Cerebellar cortex (tissue), 1 donor: ENCODE measurements around the gene BCAS4.

ENCODE experiments used
- DNase-seq: peaks from one replicate; pipeline ENCODE4 v3.0.0-alpha.2; 2015; ENCODE audit warnings: low spot score

The BCAS4 gene

DNA sequence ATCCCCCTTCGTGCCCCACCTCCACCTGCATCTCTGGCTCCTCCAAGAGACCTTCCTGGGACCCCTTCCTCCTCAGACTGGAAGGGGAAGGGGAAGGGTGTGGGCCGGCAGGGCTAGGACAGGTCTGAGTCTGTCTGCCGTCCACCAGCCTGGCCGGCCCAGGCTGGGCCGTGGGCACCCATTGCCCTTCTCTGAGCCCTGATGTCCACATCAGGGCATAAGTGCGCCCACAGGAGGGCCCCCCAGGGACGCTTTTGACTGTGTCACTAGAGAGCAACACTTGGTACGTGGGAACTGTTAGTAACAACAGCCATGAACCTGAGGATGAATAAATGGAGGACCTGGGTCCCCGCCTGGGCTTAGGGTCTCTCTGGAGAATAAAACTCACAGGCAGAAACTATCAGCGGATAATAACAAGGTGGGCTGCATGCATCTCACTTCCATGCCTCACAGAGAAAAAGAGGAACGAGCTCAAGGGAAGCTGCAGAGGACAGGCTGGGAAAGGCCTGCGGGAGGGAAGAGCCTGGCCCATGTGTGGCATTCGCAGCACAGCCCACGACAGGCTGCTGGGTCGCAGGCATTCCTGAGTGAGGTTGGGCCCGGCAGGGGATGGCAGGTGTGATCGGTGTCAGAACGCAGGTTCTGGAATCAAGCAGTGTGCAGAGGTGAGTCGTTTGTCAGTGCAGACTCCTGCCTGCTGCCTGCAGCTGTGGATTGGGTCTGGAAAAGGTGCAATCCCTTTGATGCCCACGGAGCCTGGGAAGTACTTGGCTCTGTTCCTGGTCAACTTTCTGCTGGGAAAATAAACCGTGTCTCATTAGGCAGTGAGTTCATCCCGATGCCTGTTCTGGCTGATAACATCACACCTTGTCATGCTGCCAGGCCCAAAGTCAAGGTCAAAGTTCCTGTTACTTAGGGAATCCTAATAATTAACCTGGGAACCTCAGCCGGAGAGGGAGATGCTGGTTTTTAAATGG lies 60.9 kb downstream of the BCAS4 start:
- no peak for DNase-seq

DNA sequence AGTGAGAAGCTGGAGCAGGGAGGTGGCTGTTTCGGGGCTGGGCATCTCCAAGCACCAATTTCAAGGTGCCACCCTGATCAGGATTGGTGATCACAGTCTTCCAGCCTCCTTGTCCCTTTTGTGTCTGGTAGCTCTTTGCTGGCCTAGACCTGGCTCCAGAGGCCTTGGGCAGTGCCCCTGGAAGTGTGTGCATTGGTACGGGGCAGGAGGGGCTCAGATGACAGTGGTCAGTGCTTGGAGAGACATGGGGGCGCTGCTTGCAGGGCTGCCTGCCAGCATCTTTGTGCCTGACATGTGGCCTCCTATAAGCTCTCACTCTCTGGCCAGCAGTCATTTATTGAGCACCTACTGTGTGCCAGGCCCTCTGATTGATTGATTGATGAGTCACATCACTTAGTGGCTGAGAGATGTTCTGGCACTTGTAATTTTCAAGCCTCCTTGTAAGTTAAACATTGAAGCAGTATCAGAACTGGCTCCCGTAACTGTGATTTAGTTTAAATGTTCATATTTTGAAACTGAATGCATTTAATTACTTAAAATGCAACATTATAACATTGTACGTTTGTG lies 61.7 kb downstream of the BCAS4 start:
- no peak for DNase-seq

DNA sequence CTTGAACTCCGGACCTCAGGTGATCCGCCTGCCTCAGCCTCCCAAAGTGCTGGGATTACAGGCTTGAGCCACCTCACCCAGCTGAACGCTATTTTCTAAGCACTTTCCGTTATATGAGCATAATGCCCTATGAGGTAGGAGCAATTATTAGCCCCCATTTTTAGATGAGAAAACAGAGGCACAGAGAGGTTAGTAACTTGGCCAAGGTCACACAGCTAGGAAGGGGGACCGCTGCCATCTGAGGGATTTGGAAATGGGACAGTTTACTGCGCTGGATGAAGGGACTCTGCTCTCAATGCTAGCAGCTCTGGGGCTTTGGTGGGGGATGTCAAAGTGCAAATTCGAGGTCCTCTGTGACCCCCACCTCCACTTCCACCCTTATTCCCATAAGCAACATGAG lies 62.5 kb downstream of the BCAS4 start:
- no peak for DNase-seq

DNA sequence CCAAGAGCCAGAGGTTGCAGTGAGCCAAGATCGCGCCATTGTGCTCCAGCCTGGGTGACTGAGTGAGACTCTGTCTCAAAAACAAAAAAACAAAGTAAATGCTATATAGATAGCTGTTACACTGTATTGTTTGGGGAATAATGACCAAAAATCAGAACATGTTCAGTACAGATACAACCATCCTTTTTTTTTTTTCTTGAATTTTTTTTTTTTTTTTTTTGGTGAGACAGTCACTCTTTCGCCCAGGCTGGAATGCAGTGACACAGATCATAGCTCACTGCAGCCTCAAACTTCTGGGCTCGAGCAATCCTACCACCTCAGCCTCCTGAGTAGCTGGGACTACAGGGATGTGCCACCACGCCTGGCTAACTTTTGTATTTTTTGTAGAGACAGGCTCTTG lies 63.7 kb downstream of the BCAS4 start:
- DNase-seq, result no peak

DNA sequence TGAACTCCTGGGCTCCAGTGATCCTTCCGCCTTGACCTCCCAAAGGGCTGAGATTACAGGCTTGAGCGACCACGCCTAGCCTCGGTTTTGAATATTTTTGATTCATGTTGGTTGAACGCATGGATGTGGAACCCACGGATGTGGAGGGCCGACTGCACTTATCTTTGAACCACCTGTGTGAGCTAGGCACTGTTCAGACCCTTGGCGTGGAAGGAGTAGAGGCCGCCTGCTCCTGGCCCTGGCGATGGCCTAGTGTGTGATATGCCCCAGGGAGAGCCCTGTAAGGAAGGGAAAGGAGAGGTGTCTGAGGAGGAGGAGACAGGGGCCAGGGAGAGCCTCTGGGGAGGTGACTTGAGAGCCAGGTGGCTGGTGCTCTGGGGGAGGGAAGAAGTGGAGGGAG lies 64.3 kb downstream of the BCAS4 start:
- DNase-seq, result no peak

DNA sequence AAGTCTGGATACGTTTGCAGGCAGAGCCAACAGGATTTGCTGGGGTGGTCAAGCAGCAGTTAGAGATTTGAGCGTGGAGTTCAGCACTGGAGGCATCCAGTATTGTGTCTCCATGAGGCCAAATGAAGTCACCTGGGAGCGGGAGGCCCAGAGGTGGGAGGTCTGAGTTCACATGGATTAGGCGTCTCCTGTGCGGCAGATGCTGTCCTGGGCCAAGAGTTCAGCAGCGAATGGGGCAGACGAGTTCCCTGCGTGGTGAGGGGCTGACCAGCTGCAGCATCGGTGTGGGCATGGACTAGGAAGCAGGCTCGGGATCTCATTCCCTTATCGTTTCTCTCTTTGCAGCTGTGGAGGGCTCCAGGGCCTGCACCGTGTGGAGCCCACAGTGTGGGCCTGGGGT lies 66.2 kb downstream of the BCAS4 start:
- no peak for DNase-seq

DNA sequence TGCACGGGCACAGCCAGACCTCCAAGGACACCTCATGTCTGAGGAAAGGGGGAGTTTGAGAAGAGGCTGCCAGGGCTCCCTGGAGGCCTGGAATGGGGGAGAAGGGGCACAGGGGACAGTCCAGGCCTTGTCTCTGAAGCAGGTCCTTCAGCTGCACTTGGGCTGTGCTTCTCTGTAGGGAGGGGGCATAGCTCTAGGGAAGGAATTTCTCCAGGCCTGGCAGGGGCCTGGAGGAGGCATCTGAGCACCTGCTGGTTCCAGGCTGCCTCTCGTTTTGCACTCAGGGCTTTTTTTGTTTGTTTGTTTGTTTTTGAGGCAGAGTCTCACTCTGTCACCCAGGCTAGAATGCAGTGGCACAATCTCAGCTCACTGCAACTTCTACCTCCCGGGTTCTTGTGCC lies 67.7 kb downstream of the BCAS4 start:
- DNase-seq, result no peak

DNA sequence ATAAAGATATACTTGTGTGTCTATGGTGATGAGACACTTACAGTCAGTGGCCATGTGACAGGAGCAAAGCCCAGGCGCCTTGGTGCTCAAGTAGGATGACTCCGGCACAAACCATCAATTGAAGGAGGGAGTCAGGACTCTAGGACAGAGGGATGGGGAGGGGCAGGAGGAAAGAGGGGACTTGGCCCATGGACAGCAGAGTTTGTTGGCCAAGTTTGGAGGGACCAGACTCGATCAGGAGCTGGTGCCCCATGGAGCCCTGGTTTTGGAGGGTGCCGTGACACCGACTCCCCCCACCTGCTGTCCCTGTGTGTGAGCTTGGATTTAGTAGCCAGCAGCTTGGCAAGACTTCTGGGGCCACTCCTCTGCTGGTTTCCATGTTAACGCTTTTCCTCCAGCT lies 70.3 kb downstream of the BCAS4 start:
- no peak for DNase-seq

DNA sequence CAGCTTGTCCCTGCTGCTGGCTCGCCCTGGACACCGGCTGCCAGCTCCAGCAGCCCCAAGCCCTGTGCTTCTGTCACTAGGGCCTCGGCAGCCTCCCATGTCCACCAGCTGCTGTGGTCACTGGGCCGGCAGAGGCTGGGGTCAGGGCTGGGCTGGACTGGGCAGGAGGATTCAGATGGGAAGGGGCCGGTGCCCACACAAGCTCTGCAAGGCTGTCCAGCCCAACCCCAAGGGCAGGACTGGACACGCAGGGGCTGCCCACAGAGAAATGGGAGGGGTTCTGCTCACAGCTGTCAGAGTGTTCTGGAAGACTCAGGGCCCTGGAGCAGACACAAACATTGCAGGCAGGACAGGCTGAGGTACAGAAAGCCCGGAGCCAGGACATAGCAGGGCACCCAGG lies 70.7 kb downstream of the BCAS4 start:
- no peak for DNase-seq

DNA sequence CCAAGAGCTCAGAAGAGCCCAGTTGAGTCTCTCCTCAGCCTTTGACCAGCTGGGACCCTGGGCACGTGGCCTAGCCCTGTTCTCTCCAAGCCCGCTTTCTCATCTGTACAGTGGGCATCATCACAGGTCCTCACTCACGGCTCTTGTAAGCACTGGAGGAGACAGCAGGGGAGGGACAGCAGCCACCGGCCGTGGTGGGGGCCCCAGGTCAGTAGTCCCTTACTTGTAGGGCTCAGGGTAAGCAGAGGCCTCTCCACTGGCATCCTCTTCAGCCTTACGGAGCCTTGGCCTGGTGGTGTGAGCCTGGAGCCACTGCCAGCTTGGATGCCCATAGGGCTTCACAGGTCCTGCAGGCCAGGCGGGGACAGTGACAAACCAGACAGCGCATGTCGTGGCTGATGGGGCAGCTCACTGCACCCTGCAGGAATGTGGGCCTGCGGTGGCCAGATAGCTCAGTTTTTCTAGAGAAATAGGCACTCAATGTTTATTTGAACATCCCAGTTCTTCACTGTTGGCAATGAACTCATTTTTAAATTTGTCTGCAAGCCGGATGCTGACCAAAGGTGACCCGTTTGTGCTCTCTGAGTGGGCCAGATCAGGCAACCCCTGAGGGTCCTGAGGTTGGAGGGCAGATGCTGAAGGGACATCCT lies 71.3 kb downstream of the BCAS4 start:
- DNase-seq, result no peak

DNA sequence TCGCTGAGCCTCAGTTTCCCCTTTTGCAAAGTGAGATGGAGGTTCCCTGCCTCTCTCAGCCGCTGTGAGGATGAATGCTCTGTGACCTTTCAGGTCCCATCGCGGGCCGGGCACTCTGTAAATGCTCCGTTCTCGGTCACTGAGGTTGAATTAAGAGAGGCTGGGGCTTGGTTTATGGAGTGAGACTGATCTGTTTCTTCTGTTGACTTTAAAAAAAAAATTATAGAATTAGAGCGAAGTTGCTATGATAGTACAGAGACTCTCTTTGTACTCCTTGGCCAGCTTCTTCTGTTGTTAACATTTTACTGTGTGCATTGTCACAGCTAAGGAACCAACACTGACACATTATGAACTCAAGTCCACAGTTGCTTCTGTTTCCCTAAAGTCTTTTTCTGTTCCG lies 72.0 kb downstream of the BCAS4 start:
- DNase-seq, result no peak

DNA sequence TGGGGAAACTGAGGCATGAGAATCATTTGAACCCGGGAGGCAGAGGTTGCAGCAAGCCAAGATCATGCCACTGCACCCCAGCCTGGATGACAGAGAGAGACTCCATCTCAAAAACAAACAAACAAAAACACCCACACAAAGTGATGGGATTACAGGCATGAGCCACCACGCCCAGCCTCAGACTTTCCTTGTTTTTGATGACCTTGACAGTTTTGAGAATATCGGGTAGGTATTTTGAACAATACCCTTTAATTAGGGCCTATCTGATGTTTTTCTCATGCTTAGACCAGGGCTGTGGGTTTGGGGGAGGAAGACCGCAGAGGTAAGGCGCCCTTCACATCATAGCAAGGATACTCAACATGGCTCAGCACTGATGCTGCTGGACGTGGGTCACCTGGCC lies 72.9 kb downstream of the BCAS4 start:
- DNase-seq, result no peak

DNA sequence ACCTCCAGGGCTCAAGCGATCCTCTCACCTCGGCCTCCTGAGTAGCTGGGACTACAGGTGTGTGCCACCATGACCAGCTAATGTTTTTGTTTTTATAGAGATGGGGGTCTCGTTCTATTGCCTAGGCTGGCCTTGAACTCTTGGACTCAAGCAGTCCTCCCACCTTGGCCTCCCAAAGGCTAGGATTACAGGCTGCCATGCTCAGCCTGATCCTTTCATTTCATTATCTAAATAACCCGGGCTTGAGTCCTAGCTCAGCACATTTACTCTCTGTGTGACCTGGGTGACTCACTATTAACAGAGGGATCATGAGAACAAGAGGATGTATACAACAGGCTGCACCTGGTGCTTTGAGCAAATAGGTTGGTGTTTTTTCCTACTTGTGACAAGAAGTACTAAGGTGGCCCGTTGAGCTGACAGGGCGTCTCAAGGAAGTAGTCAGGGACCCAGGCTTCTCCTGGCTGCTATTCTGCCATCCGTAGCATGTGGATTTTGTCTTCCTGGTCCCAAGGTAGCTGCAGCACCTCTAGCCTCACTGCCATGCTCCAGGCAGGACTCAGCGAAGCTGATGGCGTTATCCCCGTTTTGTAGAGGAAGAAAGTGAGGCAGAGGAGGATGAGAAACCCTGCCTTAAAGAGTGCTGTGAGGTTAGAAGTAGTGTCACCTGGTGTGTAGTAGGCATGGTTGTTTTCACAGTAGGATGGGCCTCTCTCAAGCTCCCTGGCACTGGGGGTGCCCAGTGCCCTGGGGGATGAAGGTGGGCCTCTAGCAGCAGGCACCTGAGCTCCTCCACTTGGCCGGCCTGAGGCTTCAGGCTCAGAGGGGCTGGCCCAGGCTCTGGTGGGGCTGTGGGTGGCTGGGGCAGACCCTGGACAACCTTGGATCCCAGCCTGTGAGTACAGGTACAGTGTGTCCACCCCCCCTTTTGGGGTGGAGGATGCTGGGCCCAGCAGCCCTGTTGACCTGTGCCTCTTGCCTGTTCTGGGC lies 73.9 kb downstream of the BCAS4 start:
- DNase-seq, result no peak

DNA sequence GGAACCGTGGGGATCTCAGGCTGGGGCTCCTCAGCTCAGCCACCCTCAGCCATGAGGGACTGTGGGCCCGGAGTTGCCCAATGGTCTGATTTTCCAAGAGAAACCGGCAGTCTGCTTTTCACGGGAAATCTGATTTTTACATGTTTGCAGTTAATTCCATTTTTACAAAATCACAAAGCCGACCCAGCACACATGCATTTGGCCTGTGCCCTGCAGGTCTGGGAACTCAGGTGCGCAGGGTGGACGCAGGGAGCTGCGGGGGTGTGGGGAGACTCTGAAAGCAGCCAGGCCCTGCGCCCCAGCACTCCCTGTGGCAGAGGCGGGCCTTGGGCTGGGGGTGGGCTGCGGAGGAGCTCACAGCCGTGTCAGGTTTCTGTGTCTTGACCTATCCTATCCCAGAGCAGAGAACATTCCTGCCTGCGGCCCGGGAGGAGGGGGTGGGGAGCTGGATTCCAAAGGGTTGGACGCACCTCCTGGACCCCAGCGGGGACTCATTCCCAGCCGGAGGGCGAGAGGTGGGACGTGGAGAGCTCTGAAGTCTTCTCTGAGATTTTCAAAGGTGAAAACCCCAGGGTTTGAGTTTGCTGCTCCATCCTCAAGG lies 75.8 kb downstream of the BCAS4 start:
- no peak for DNase-seq

DNA sequence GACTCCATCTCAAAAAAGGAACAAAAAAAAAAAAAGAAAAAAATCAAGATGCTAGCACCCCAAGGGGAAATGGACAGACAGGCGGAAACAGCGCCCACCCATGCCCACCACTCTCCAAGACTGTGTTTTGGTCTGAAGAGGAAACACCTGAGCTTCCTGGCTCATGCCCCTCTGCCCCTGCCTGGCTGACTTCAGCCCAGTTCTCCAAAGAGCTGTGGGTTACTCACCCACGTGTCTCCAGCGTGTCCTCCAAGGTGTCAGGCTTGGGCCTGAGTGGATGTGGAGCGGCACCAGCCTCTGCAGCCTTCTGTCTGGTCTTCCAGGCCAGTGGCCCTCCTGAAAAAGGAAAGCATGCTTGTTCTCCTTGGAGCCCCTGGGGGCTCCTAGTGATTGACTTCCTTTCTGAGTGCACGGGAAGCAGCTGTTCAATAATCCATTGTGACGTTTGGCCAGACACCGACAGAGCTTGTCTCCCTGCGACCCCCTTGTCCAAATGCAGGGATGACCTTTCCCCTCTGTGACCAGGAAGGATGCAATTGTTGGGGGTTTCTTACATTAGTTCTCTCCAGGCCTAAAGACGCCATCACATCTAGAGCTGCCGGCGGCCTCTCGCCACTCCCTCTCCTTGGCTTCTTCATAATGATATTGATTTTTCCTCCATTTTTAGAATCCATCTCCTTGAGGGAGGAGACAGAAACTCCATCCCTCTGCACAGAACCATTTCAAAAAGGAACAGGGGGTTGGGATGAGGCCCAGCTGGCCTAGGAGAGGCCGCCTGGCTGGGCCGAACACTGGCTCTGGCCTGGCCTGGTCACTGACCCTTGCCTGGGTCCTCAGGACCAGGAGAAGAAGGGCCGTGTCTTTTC lies 77.9 kb downstream of the BCAS4 start:
- DNase-seq, result no peak

DNA sequence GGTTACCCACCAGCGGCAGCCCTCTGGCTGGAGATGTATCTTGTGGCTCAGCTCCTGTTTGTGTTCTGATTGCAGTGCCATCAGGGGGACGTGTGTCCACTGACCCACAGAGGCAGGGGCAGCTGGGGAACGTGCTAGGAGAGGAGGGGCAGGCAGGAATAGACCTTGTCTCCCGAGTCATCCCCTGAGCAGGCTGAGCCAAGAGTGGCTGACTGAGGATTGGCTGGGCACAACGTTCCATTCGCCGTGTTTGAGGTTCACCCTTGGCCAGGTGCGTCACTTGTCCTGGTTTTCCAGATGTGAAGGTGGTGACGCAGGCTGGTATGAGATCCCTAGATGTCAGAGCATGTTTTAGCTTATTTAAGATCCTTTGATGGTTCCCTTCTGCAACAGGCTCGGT lies 78.7 kb downstream of the BCAS4 start:
- DNase-seq, result no peak

DNA sequence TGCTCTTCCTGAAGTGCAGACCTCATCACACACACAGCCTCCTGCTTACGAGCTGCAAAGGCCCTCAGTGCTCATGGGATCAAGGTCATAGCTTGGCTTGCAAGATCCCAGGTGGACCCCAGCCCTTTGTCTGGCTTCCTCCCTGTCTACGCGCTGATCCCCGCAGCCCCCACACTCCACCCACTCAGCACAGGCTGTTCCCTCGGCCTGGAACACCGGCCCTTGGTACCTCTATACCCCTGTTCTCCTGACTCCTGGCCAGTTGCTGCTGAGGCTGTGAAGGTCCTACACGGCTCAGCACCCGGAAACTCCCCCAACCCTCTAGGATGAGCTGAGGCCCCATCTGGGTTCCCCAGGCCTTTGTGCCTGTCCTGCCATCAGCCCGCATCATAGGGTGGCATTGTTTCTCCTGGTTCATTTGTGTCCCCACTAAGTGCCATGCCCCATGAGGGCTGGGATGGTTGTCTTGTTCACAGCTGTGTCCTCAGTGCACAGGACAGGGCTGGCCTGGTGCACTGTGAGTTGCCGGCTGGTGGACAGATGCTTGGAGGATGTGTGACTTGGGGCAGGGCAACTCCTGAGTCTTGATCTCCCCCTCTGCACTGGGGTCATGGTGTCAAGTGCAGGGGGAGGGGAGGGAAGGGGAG lies 79.4 kb downstream of the BCAS4 start:
- no peak for DNase-seq

DNA sequence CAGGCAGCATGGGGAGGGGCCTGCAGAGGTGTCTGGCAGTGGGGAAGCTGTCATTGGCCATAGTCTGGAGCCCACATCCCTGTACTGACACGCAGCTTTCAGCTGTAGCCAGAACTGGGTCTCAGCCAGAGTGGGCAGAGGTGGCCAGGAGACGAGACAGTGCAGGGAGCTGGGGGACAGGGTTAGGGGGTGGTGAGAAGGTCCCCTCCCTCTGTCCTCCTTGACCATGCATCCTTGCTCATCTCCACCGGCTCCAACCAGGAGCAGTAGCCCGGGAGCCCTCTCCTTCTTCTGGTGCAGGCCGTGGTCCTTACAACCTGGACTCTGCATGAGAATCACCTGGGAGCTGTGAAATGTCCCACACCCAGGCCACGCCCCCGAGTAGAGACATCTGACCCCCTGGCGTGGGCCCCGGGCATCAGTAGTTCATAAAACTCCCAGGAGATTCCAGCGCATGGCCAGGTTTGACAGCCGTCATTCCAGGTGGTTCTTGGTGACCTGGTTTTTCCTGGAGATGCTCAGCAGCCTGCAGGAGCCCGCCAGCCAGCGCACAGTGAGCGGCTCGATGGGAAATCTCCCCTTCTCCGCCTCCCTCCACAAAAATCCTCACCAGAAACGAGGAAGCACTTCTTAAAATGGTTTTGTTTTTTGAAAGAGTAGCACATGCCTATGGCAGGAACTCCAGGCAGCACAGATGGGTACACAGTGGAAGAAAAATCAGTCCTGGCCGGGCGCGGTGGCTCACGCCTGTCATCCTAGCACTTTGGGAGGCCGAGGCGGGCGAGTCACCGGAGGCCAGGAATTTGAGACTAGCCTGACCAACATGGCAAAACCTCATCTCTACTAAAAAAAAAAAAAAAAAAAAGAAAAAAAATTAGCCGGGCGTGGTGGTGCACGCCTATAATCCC lies 80.2 kb downstream of the BCAS4 start:
- no peak for DNase-seq
